PC-9 (cell line): ENCODE data around the gene MAGI1. TPM values are rescaled to one million over a fixed set of nuclear protein-coding genes. Genes with fewer than 3 reads are reported as not detected.

Experiments
- BruUV-seq: library from RNA; stranded (reverse); fragments of 400-500 nt; replicated peaks from 2 replicates; lab custom pipeline; 2021; lab: Mats Ljungman, UMichigan
- CTCF ChIA-PET: fragments of 300-600 bp; sonication (Branson Sonifier 250); formaldehyde crosslinking; loops from one replicate; lab custom pipeline; 2022; ENCODE audit warnings: antibody characterized with exemption; lab: Charles Lee
- POLR2A ChIA-PET: fragments of 300-600 bp; sonication (Branson Sonifier 250); formaldehyde crosslinking; loops from one replicate; lab custom pipeline; 2022; ENCODE audit warnings: antibody characterized with exemption; ENCODE audit not compliant: unreplicated experiment; lab: Charles Lee
- DNase-seq, 2 experiments: peaks; one replicate each; pipeline versions ENCODE4 v3.0.0 to v3.0.0-alpha.2; 2015 to 2022; ENCODE audit warnings: mixed read lengths in 1 of 2
- H2AFZ ChIP-seq: fragments of 200-600 bp; sonication (generic); 2 replicates; pipeline ENCODE4 v1.8.1; 2017; ENCODE audit warnings: antibody characterized with exemption
- H3F3A ChIP-seq: fragments of 200-600 bp; sonication (generic); 2 replicates; pipeline ENCODE4 v1.8.1; 2017; ENCODE audit warnings: antibody characterized with exemption, mild to moderate bottlenecking, low read depth; ENCODE audit not compliant: insufficient read depth
- H3K27ac ChIP-seq: fragments of 200-600 bp; sonication (generic); 2 replicates; pipeline ENCODE4 v1.6.1; 2016; ENCODE audit warnings: mixed run types
- H3K27me3 ChIP-seq: fragments of 200-600 bp; sonication (generic); 2 replicates; pipeline ENCODE4 v1.6.1; 2016; ENCODE audit warnings: low read depth, mixed run types; ENCODE audit not compliant: insufficient read depth
- H3K36me3 ChIP-seq: fragments of 200-600 bp; sonication (generic); 2 replicates; pipeline ENCODE4 v1.6.1; 2016; ENCODE audit warnings: low read depth, mixed run types
- H3K4me1 ChIP-seq: fragments of 200-600 bp; sonication (generic); replicated peaks from 2 replicates; pipeline ENCODE4 v1.6.1; 2016; ENCODE audit warnings: mixed run types; ENCODE audit not compliant: insufficient read depth
- H3K4me2 ChIP-seq: fragments of 200-600 bp; sonication (generic); 2 replicates; pipeline ENCODE4 v1.6.1; 2017; ENCODE audit warnings: mixed run types
- H3K4me3 ChIP-seq: fragments of 200-600 bp; sonication (generic); 2 replicates; pipeline ENCODE4 v1.6.1; 2016; ENCODE audit warnings: mixed run types
- H3K79me2 ChIP-seq: fragments of 200-600 bp; sonication (generic); 2 replicates; pipeline ENCODE4 v1.6.1; 2017; ENCODE audit warnings: low read depth, mixed run types
- H3K9me2 ChIP-seq: fragments of 200-600 bp; sonication (generic); 2 replicates; pipeline ENCODE4 v1.8.1; 2017; ENCODE audit warnings: mild to moderate bottlenecking; ENCODE audit not compliant: insufficient read depth
- H3K9me3 ChIP-seq: fragments of 200-600 bp; sonication (generic); 2 replicates; pipeline ENCODE4 v1.8.1; 2016; ENCODE audit warnings: low read depth; ENCODE audit not compliant: insufficient read depth
- H4K20me1 ChIP-seq: fragments of 200-600 bp; sonication (generic); 2 replicates; pipeline ENCODE4 v1.8.1; 2017; ENCODE audit not compliant: insufficient read depth
- EZH2 ChIP-seq: fragments of 200-600 bp; sonication (generic); IDR thresholded peaks from 2 replicates; pipeline ENCODE4 v1.8.0; 2017; ENCODE audit warnings: antibody characterized with exemption, low read depth
- intact Hi-C: fragments of 100-400 bp; cut with micrococcal nuclease; formaldehyde crosslinking; loops from one replicate; pipeline ENCODE4 v1.10.0; 2022; ENCODE audit not compliant: unreplicated experiment
- total RNA-seq: library from RNA; stranded (reverse); gene quantifications from 2 replicates; pipeline ENCODE4 v1.2.3, GENCODE V29; 2021
- TF ChIP-seq, protein P1 (sequence below): fragments of 200-600 bp; sonication (generic); conservative IDR thresholded peaks from 2 replicates; pipeline ENCODE4 v1.6.1; 2017; ENCODE audit warnings: mixed run types, antibody characterized with exemption, mild to moderate bottlenecking, moderate library complexity

Gene MAGI1
- total RNA-seq, 1 experiment from 2014 or later = 23.3 TPM

DNA sequence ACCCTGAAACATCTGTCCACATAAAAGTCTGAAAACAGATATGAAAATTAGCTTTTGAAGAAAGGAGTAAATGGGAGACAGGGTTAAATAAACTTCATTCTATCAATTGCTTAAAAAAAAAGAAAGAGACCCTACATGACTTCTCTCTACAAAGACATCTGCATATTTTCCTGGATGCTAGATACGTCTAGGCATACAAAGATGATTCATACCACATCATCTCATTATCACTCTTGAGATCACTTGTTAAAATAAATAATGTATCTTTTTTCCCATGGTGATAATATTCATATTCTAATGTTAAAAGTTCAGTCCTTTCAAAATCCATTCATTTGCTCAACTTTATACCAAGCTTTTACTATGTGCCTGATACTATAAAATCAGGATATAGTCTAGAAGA, 295.8 kb downstream of the MAGI1 start:
- Histone ChIP-seq H3K36me3 (no peaks in the 10 kb centered on the region), H3K4me1 (no peaks in the 10 kb centered on the region), H4K20me1 (no peaks in the 10 kb centered on the region), H3K9me3 (no peaks in the 10 kb centered on the region), H3K4me3 (no peak overlapping the region), H3K27me3 (no peaks in the 10 kb centered on the region), H3K79me2 (no peaks in the 10 kb centered on the region), H3K4me2 (no peak overlapping the region), H3K27ac (no peak overlapping the region), H3K9me2 (no peaks in the 10 kb centered on the region), H2AFZ (no peak overlapping the region), H3F3A (no peaks in the 10 kb centered on the region)
- no peak for TF ChIP-seq EZH2
- TF ChIP-seq, protein P1, sequence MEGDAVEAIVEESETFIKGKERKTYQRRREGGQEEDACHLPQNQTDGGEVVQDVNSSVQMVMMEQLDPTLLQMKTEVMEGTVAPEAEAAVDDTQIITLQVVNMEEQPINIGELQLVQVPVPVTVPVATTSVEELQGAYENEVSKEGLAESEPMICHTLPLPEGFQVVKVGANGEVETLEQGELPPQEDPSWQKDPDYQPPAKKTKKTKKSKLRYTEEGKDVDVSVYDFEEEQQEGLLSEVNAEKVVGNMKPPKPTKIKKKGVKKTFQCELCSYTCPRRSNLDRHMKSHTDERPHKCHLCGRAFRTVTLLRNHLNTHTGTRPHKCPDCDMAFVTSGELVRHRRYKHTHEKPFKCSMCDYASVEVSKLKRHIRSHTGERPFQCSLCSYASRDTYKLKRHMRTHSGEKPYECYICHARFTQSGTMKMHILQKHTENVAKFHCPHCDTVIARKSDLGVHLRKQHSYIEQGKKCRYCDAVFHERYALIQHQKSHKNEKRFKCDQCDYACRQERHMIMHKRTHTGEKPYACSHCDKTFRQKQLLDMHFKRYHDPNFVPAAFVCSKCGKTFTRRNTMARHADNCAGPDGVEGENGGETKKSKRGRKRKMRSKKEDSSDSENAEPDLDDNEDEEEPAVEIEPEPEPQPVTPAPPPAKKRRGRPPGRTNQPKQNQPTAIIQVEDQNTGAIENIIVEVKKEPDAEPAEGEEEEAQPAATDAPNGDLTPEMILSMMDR = no peak
- DNase-seq = no peak
- no TSS peak for BruUV-seq
- ChIA-PET CTCF (interaction anchor here (0.6 kb wide), 1 partner anchor 190 kb away, joined by 4 read pairs; no protein-coding TSS in a partner anchor), POLR2A (no interaction called here)
- intact Hi-C loops = no loop called here

DNA sequence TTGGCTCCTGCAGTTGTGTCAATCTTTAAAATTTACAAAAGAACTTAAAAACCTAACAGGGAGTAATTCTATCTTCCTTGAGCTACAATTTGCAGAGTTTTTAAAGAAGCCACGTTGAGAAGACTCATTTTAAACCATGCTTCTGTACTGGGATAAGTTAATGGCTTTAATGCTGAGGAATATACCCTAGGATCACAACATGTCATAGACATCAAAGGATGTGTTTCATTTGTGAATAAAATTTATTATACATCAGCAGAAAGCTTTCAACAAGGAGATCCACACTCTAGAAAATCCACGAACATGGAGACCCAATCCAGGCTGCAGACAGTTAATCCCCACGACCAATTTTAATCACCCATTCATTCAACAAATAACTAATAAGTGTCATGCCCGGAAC, 297.2 kb downstream of the MAGI1 start:
- Histone ChIP-seq H2AFZ (no peak overlapping the region), H3K9me3 (no peaks in the 10 kb centered on the region), H3K9me2 (no peaks in the 10 kb centered on the region), H3K4me2 (no peak overlapping the region), H3K36me3 (no peaks in the 10 kb centered on the region), H3K79me2 (no peaks in the 10 kb centered on the region), H3K27ac (no peak overlapping the region), H3K4me1 (no peaks in the 10 kb centered on the region), H3K27me3 (no peaks in the 10 kb centered on the region), H4K20me1 (no peaks in the 10 kb centered on the region), H3K4me3 (no peak overlapping the region), H3F3A (no peaks in the 10 kb centered on the region)
- intact Hi-C loops = no loop called here
- no TSS peak for BruUV-seq
- TF ChIP-seq, protein P1 = no peak
- TF ChIP-seq EZH2 = no peak
- DNase-seq = no peak
- CTCF ChIA-PET = interaction anchor here (0.5 kb wide), 1 partner anchor 391 kb away, joined by 4 read pairs; no protein-coding TSS in a partner anchor
- POLR2A ChIA-PET = no interaction called here

DNA sequence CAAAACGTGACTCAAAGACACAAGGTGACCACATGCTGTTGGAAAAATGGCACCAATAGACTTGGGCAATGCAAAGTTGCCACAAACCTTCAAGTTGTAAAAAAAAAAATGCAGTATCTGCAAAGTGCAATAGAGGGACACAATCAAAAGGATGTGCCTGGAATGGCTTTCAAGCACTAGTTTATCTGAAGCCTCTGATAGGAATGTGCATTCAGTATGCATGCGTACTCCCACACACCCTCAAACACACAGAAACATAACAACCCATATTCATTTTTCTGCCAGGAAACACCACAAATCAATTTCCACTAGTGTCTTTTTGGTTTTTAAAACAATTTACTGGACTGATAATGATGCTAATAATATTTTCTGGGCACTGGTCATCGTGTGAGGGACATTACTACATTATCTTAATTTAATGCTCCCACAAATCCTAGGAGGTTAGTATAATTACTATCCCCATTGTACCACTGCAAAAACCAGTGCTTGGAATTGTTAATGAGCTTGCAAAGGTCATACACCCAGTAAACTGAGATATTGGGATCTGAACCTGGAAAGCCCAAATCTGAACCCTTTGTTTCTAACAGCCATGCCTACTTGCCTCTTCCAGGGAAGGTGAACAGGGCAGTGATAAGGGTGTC, 298.7 kb downstream of the MAGI1 start:
- Histone ChIP-seq H3K79me2 (no peaks in the 10 kb centered on the region), H4K20me1 (no peaks in the 10 kb centered on the region), H3K36me3 (no peaks in the 10 kb centered on the region), H3K4me3 (no peak overlapping the region), H3F3A (no peaks in the 10 kb centered on the region), H3K9me3 (no peaks in the 10 kb centered on the region), H3K27me3 (no peaks in the 10 kb centered on the region), H2AFZ (no peak overlapping the region), H3K27ac (no peak overlapping the region), H3K4me1 (no peaks in the 10 kb centered on the region), H3K4me2 (no peak overlapping the region), H3K9me2 (no peaks in the 10 kb centered on the region)
- ChIA-PET POLR2A (no interaction called here), CTCF (interaction anchor here (0.6 kb wide), 1 partner anchor 21 kb away, joined by 3 read pairs; no protein-coding TSS in a partner anchor)
- BruUV-seq = no TSS peak
- TF ChIP-seq, protein P1 = no peak
- TF ChIP-seq EZH2 = no peak
- DNase-seq = no peak
- intact Hi-C loops = loop anchor here (10.0 kb wide), 1 partner anchor 1205 kb away; no protein-coding TSS in a partner anchor
